Measurements from ENCODE around the gene TUBB3. TPM values are rescaled to one million over a fixed set of nuclear protein-coding genes. Genes with fewer than 3 reads are reported as not detected.

TUBB3 gene
- total RNA-seq, 1 experiment from 2014 or later, result 164 TPM

DNA sequence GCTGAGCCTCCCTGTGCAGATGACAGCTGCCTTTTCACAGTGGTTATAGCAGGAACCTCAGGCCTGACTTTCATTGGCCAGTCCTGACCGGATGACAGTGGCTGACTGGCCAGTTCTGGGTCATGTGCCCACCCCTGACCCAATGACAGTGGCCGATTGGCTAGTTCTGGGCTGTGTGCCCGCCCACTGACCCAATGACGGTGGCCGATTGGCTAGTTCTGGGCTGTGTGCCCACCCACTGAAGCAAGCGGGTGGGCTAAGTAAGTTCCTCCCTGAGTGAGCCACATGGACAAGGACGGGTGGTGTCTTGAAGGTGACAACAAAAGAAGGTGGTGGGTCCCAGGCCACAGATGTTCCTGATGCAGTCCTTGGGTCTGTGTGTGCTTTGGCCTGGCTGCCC is 34.9 kb downstream of the TUBB3 start:
- Histone ChIP-seq H3K23ac (ENCODE audit: insufficient read length, low read depth, low read length) (no peak overlapping the region), H2BK5ac (ENCODE audit: insufficient read length, low read length) (no peak overlapping the region), H3K79me1 (ENCODE audit: insufficient read depth, low read depth, low read length, poor library complexity, severe bottlenecking) (no peaks in the 10 kb centered on the region), H3K4ac (ENCODE audit: low read depth, low read length) (no peak overlapping the region), H2AK5ac (ENCODE audit: insufficient read length, low read length) (no peak overlapping the region), H2BK20ac (ENCODE audit: low read depth, low read length, poor library complexity, severe bottlenecking) (no peak overlapping the region), H3K4me2 (ENCODE audit: insufficient read depth, insufficient read length, low read length) (no peak overlapping the region), H2BK12ac (ENCODE audit: insufficient read length, low read depth, low read length) (no peak overlapping the region), H3K9me3 (ENCODE audit: control insufficient read depth, low read depth, low read length) (no peaks in the 10 kb centered on the region), H3K27ac (ENCODE audit: insufficient read length, low read depth, low read length) (no peak overlapping the region), H3T11ph (ENCODE audit: low read length) (no peak overlapping the region), H4K5ac (ENCODE audit: insufficient read length, low read depth, low read length) (no peak overlapping the region), H4K91ac (ENCODE audit: insufficient read length, low read depth, low read length) (no peak overlapping the region), H2AFZ (ENCODE audit: low read length) (no peak overlapping the region), H4K20me1 (ENCODE audit: control insufficient read depth, insufficient read depth, insufficient read length) (no peaks in the 10 kb centered on the region), H3K56ac (ENCODE audit: insufficient read length, low read depth, low read length) (no peak overlapping the region), H3K79me2 (ENCODE audit: insufficient read depth, low read length) (no peaks in the 10 kb centered on the region), H2BK15ac (ENCODE audit: low read depth, low read length) (no peak overlapping the region), H3K14ac (ENCODE audit: insufficient read depth, low read length) (no peak overlapping the region), H3K9ac (ENCODE audit: extremely low read depth, insufficient read length, low read length) (no peak overlapping the region), H3K27me3 (ENCODE audit: insufficient read depth, low read length) (no peaks in the 10 kb centered on the region), H3K23me2 (ENCODE audit: insufficient read length, low read depth, low read length, poor library complexity, severe bottlenecking) (no peaks in the 10 kb centered on the region), H4K8ac (replicated peaks; ENCODE audit: insufficient read length, low read depth, low read length) (no peak overlapping the region), H3K4me1 (ENCODE audit: insufficient read depth, low read length) (no peaks in the 10 kb centered on the region), H3K18ac (ENCODE audit: insufficient read length, low read depth, low read length) (no peak overlapping the region), H2BK120ac (ENCODE audit: low read depth, low read length, poor library complexity, severe bottlenecking) (no peak overlapping the region)
- H3K36me3 Mint-ChIP-seq (ENCODE audit: insufficient read depth in 1 of 3, low read depth in 3 of 3), result peaks cover 14 to 45% (median 45%) of the 10 kb centered on the region in 3 experiments
- peak; percentile 90 for DNase-seq
- peak overlapping the region; percentile 36 to 43 (median 39); a peak in 6 of 7 replicates for H3K27ac Mint-ChIP-seq
- no CpG with 5 or more reads among the region's 7 CpGs for WGBS (ENCODE audit: extremely low coverage, insufficient read length, low lambda C conversion rate)
- H3K27me3 Mint-ChIP-seq (ENCODE audit: low read depth), result no peaks in the 10 kb centered on the region
- peaks cover 10 to 11% of the 10 kb centered on the region in 2 experiments for H3K4me1 Mint-ChIP-seq
- peak overlapping the region in 1 of 2 experiments; percentile 52; a peak in 2 of 5 replicates for H3K4me3 Mint-ChIP-seq
- no peaks in the 10 kb centered on the region; a peak in 2 of 5 replicates for H3K9me3 Mint-ChIP-seq
- TF ChIP-seq, protein P1, sequence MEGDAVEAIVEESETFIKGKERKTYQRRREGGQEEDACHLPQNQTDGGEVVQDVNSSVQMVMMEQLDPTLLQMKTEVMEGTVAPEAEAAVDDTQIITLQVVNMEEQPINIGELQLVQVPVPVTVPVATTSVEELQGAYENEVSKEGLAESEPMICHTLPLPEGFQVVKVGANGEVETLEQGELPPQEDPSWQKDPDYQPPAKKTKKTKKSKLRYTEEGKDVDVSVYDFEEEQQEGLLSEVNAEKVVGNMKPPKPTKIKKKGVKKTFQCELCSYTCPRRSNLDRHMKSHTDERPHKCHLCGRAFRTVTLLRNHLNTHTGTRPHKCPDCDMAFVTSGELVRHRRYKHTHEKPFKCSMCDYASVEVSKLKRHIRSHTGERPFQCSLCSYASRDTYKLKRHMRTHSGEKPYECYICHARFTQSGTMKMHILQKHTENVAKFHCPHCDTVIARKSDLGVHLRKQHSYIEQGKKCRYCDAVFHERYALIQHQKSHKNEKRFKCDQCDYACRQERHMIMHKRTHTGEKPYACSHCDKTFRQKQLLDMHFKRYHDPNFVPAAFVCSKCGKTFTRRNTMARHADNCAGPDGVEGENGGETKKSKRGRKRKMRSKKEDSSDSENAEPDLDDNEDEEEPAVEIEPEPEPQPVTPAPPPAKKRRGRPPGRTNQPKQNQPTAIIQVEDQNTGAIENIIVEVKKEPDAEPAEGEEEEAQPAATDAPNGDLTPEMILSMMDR (conservative IDR thresholded peaks at IDR 0.05), result no peak
